Measurements from ENCODE around the gene WWOX. TPM values are rescaled to one million over a fixed set of nuclear protein-coding genes. Genes with fewer than 3 reads are reported as not detected.

WWOX gene
- total and polyA plus RNA-seq, 2 of the 4 experiments (the other 2 are of a cell fraction) = 2.7 to 5.4 TPM

GRCh38 chr16:79183571-79183970, 1084.1 kb downstream of the WWOX start:
- dilution Hi-C loops (cut with HindIII; ENCODE audit: low sequenced_read_pairs, unreplicated experiment) (no loop called here), in situ Hi-C loops (cut with MboI; ENCODE audit: low sequenced_read_pairs) (no loop called here), intact Hi-C loops (cut with micrococcal nuclease) (no loop called here)
- Histone ChIP-seq H3K27me3 (ENCODE audit: control insufficient read depth, insufficient read depth, low read length) (no peaks in the 10 kb centered on the region), H4K20me1 (ENCODE audit: insufficient read depth, low read length) (no peaks in the 10 kb centered on the region), H3K9ac (ENCODE audit: low read depth, low read length) (no peak overlapping the region), H4K5ac (ENCODE audit: low read depth, low read length) (no peak overlapping the region), H3K9me1 (ENCODE audit: insufficient read depth, low read length) (no peaks in the 10 kb centered on the region), H3K4ac (ENCODE audit: low read depth, low read length) (no peak overlapping the region), H3K27ac (ENCODE audit: insufficient read depth, low read length) (no peak overlapping the region), H2BK15ac (ENCODE audit: low read depth, low read length) (no peak overlapping the region), H4K91ac (ENCODE audit: insufficient read depth, low read depth, low read length) (no peak overlapping the region), H2AFZ (replicated peaks; ENCODE audit: low read length, poor library complexity) (no peak overlapping the region), H2AK5ac (ENCODE audit: low read depth, low read length) (no peak overlapping the region), H3K36me3 (ENCODE audit: control insufficient read depth, insufficient read depth, low read length) (no peaks in the 10 kb centered on the region), H4K8ac (ENCODE audit: low read depth in 2 of 2, low read length in 2 of 2) (no peak overlapping the region), H3K23ac (ENCODE audit: low read depth, low read length) (no peak overlapping the region), H3K14ac (replicated peaks; ENCODE audit: low read depth, low read length) (no peak overlapping the region), H3K18ac (ENCODE audit: low read depth, low read length) (no peak overlapping the region), H2BK120ac (ENCODE audit: low read depth, low read length) (no peak overlapping the region), H2BK20ac (ENCODE audit: low read depth, low read length) (no peak overlapping the region), H3K4me2 (ENCODE audit: low read depth, low read length) (no peak overlapping the region), H3K56ac (ENCODE audit: extremely low read depth, insufficient read depth, low read length) (no peak overlapping the region), H3K9me3 (ENCODE audit: control insufficient read depth, insufficient read depth, low read length) (peaks cover 29% of the 10 kb centered on the region), H2AK9ac (replicated peaks; ENCODE audit: low read depth, low read length, poor library complexity) (no peak overlapping the region), H2BK5ac (ENCODE audit: low read depth, low read length, poor library complexity, severe bottlenecking) (no peak overlapping the region), H3K4me3 (ENCODE audit: insufficient read depth, low read depth, low read length) (no peak overlapping the region), H3K4me1 (ENCODE audit: control insufficient read depth, insufficient read depth, low read length) (no peaks in the 10 kb centered on the region), H3K79me1 (ENCODE audit: low read depth in 1 of 2, low read length in 2 of 2) (no peaks in the 10 kb centered on the region)
- POLR2A ChIA-PET (ENCODE audit: unreplicated experiment) = no interaction called here
- no TSS peak for BruUV-seq (replicated peaks)
- TF ChIP-seq POLR2A (IDR thresholded peaks at IDR 0.05; ENCODE audit: low read depth, low read length) (no peak), MAZ (IDR thresholded peaks at IDR 0.05; ENCODE audit: borderline replicate concordance, low read depth, low read length) (no peak), SMC3 (IDR thresholded peaks at IDR 0.05; ENCODE audit: low read depth, low read length) (no peak), USF2 (IDR thresholded peaks at IDR 0.05; ENCODE audit: low read depth, low read length) (no peak)
- DNase-seq = no peak
- CTCF ChIA-PET = no interaction called here
- ATAC-seq (ENCODE audit: low read depth) = no peak
- WGBS, 2 experiments (ENCODE audit: extremely low coverage in 2 of 2, insufficient read length in 1 of 2) = no CpG with 5 or more reads among the region's 4 CpGs
